Nephron (organoid): ENCODE measurements around the gene BAX.

ENCODE experiments used
- H3K27ac Mint-ChIP-seq, 3 experiments: 2 replicates each; pipeline ENCODE4 v1.8.0; 2020; ENCODE audit warnings: mixed read lengths in 3 of 3, mild to moderate bottlenecking in 2 of 3, moderate library complexity in 1 of 3
- H3K27me3 Mint-ChIP-seq: 2 replicates; pipeline ENCODE4 v1.8.0; 2021; ENCODE audit warnings: low read depth, mild to moderate bottlenecking, moderate library complexity, mixed read lengths
- H3K36me3 Mint-ChIP-seq: 2 replicates; pipeline ENCODE4 v1.8.0; 2020; ENCODE audit warnings: low read depth, mixed read lengths
- H3K4me1 Mint-ChIP-seq: 2 replicates; pipeline ENCODE4 v1.8.0; 2020; ENCODE audit warnings: mixed read lengths
- H3K4me3 Mint-ChIP-seq, 3 experiments: 2 replicates each; pipeline ENCODE4 v1.8.0; 2020; ENCODE audit warnings: mild to moderate bottlenecking in 3 of 3, mixed read lengths in 3 of 3, moderate library complexity in 2 of 3
- H3K9me3 Mint-ChIP-seq: 2 replicates; pipeline ENCODE4 v1.8.0; 2020; ENCODE audit warnings: mixed read lengths
- CTCF ChIP-seq, 3 experiments: fragments of 200-600 bp; sonication (generic); IDR thresholded peaks; one replicate each; pipeline ENCODE4 v1.5.0; 2021; ENCODE audit warnings: antibody characterized with exemption in 3 of 3; ENCODE audit not compliant: unreplicated experiment in 3 of 3

BAX gene

DNA sequence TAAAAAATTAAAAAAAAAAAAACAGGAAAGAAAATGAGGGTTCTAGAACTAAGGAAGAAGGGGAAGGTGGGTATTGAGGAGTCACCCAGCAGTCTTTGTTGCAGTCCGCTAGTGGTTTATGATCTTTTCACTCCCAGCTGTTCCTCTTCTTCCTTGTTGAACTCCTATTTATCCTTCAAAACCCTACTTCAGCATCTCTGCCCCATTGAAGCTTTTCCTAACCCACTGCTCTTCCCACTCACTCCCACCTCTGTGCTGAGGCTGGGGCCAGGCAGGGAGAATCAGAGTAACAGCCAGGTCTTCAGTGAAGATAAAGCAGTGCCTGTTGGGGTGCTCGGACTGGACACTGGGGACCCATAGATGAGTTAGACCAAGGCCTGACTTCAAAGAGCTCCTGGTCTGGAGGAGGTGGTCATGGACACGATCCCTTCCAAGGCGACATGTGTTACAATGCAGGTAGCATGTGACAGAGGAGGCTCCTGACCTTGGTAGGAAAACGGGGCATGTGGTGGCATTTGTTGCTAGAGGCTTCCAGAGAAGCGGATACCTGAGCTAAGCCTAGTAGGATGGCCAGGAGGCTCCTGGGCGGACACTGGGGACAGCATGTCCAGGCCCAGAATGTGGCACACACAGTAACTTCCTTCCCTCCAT lies 50.4 kb downstream of the BAX start:
- Mint-ChIP-seq H3K36me3 (peaks cover 30% of the 10 kb centered on the region), H3K4me1 (no peaks in the 10 kb centered on the region), H3K27ac (no peak overlapping the region), H3K27me3 (no peaks in the 10 kb centered on the region), H3K4me3 (no peak overlapping the region), H3K9me3 (no peaks in the 10 kb centered on the region)
- TF ChIP-seq CTCF (IDR thresholded peaks at IDR 0.05; ENCODE audit: unreplicated experiment in 3 of 3): no peak

GRCh38 chr19:49006905-49007304 lies 52.2 kb downstream of the BAX start:
- TF ChIP-seq CTCF (IDR thresholded peaks at IDR 0.05; ENCODE audit: unreplicated experiment in 3 of 3): no peak

GRCh38 chr19:49009828-49010227 lies 55.2 kb downstream of the BAX start:
- Mint-ChIP-seq H3K9me3 (no peaks in the 10 kb centered on the region), H3K36me3 (peaks cover 30% of the 10 kb centered on the region)
- TF ChIP-seq CTCF (IDR thresholded peaks at IDR 0.05; ENCODE audit: unreplicated experiment in 3 of 3): no peak

More at GRCh38 chr19:49006905-49007304, 52.2 kb downstream of the BAX start:
- Mint-ChIP-seq H3K36me3 (peaks cover 35% of the 10 kb centered on the region), H3K27ac (no peak overlapping the region), H3K4me1 (no peaks in the 10 kb centered on the region), H3K4me3 (no peak overlapping the region), H3K27me3 (no peaks in the 10 kb centered on the region), H3K9me3 (no peaks in the 10 kb centered on the region)

DNA sequence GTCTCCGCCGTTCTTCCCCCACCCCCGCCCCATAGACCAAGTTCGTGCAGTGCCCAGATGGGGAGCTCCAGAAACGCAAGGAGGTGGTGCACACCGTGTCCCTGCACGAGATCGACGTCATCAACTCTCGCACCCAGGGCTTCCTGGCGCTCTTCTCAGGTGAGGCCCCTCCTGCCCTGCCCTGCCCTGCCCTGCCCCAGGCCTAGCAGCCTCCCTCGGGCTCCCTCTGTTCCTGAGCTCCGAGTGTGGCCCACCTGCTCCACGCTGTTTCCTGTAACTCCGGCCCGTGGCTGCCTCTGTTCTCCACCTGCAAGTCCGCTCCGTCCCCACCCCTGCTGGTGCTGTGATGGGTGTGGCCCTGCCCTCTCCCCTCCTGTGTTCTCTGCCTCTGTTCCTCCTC lies 55.8 kb downstream of the BAX start:
- Mint-ChIP-seq H3K36me3 (peaks cover 26% of the 10 kb centered on the region), H3K27me3 (no peaks in the 10 kb centered on the region), H3K27ac (no peak overlapping the region), H3K9me3 (no peaks in the 10 kb centered on the region), H3K4me1 (no peaks in the 10 kb centered on the region), H3K4me3 (no peak overlapping the region)
- no peak for TF ChIP-seq CTCF (IDR thresholded peaks at IDR 0.05; ENCODE audit: unreplicated experiment in 3 of 3)

More at GRCh38 chr19:49009828-49010227, 55.2 kb downstream of the BAX start:
- Mint-ChIP-seq H3K4me3 (no peak overlapping the region), H3K4me1 (no peaks in the 10 kb centered on the region), H3K27ac (no peak overlapping the region), H3K27me3 (no peaks in the 10 kb centered on the region)

DNA sequence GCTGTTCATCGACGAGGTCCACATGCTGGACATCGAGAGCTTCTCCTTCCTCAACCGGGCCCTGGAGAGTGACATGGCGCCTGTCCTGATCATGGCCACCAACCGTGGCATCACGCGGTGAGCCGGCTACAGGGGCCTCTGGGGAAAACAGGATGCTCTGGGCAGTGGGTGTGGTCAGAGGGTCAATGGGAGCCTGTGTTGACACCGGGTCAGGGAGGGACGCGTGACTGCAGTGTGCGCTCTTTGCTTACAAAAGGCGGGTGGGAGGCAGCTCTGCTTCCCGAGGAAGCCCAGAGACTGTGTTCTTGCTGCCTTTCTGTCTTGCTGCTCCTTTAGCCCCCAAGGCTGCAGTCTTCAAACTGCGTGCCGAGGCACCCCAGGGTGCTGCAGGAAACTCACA lies 56.5 kb downstream of the BAX start:
- H3K36me3 Mint-ChIP-seq: peaks cover 26% of the 10 kb centered on the region
- no peaks in the 10 kb centered on the region for H3K27me3 Mint-ChIP-seq
- H3K4me1 Mint-ChIP-seq: no peaks in the 10 kb centered on the region
- no peak overlapping the region for H3K27ac Mint-ChIP-seq
- no peak for TF ChIP-seq CTCF (IDR thresholded peaks at IDR 0.05; ENCODE audit: unreplicated experiment in 3 of 3)
- H3K4me3 Mint-ChIP-seq: no peak overlapping the region
- no peaks in the 10 kb centered on the region for H3K9me3 Mint-ChIP-seq
